SK-N-DZ (cell line): ENCODE results near the gene NUP210L.
A peak's percentile ranks its signal among the peaks of the same experiment; 100 is the strongest.
"Not testable (repeated sequence)": the region's sequence is repeated elsewhere in the genome, so short reads cannot be mapped to it uniquely, and the experiment has no call there.

ENCODE experiments used
- DNase-seq: peaks from one replicate; pipeline ENCODE4 v3.0.0-alpha.2; 2015; ENCODE audit warnings: low spot score

NUP210L gene

GRCh38 chr1:153995640-153996039 lies 159.2 kb downstream of the NUP210L start:
- DNase-seq: no peak

DNA sequence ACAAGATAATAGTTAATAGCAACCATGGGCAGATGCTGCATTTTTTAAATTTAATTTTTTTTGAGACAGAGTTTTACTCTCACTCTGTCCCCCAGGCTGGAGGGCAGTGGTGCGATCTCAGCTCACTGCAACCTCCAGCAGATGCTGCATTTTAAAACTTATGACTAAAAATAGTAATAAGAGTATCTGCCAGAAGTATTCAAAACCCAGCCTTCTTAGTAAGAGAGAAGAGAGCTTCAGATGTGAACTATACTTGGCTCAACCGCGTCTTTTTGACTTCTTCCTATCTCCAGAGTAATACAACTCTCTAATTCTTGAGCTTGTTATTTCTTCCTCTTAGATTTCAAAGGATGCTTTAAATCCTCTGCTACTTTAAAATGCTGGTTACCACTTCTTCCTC lies 159.7 kb downstream of the NUP210L start:
- no peak for DNase-seq

DNA sequence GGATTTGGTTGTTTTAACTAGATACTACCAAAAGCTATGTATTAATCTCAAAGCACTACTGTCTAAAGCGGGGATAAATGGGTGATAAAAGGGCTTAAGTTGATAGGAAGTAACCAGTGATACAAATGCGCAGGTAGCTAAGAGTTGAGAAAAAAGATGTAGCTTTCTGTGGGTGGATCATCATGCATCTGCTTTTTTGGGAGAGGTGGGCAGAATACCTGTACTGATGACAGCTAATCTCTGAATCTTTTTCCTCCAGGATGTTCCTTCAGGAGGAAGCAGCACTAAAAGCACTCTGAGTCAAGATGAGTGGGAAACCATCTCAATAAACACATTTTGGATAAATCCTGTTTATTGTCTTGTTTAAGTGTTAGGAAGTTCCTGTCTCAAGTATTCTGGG lies 163.1 kb downstream of the NUP210L start:
- DNase-seq: no peak

- no peak for DNase-seq
Measured at GRCh38 chr1:153991151-153991630, 163.7 kb downstream of the NUP210L start.

GRCh38 chr1:153990468-153991150 lies 164.3 kb downstream of the NUP210L start, which contains the start of gene RPS27:
Gene RPS27 (plus strand): TSS chr1:153990762. CDS start chr1:153990797, 35 bp downstream.
- peak; percentile 99 for DNase-seq

GRCh38 chr1:153987621-153988020 lies 167.3 kb downstream of the NUP210L start:
- no peak for DNase-seq

GRCh38 chr1:153985941-153986761 lies 168.7 kb downstream of the NUP210L start, which contains the start of gene RAB13:
Gene RAB13 (minus strand): TSS chr1:153986339. CDS start chr1:153986236, 103 bp downstream.
- peak; percentile 86 for DNase-seq

- DNase-seq: no peak
Measured at GRCh38 chr1:153985341-153985912, 169.4 kb downstream of the NUP210L start.

GRCh38 chr1:153984123-153984894 lies 170.6 kb downstream of the NUP210L start:
- no peak for DNase-seq

DNA sequence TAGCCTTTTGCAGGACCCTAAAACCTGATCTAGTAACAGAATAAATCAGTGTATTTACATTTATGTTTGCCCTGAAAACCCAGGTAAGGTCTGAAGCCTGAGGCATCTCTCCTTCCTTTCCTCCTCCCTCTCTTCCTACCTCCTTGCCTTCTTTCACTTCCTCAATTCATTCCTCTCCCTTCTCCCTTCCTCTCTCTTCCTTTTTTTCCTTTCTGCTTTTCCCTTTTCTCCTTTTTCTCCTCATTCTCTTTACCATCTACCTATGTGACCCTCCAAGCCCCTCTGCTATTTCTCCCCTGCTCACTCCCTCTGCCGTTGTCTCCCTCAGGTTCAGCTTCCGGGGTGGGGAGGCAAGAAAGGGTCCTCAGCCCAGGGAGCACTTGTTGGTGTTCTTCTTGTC lies 173.1 kb downstream of the NUP210L start:
- not testable (repeated sequence) for DNase-seq

DNA sequence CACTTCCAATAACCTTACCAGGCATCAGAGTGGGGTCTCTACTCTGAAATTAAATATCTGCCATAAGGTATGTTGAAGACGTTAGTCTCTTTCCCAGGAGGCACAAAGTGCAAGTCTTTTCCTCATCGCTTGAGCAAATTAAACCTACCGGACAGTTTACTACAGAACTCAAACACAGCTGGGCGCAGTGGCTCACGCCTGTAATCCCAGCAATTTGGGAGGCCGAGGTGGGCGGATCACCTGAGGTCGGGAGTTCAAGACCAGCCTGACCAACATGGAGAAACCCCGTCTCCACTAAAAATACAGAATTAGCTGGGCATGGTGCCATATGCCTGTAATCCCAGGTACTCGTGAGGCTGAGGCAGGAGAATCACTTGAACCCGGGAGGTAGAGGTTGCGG lies 175.8 kb downstream of the NUP210L start:
- DNase-seq: not testable (repeated sequence)

- no peak for DNase-seq
Measured at GRCh38 chr1:153978274-153978909, 176.5 kb downstream of the NUP210L start.

DNA sequence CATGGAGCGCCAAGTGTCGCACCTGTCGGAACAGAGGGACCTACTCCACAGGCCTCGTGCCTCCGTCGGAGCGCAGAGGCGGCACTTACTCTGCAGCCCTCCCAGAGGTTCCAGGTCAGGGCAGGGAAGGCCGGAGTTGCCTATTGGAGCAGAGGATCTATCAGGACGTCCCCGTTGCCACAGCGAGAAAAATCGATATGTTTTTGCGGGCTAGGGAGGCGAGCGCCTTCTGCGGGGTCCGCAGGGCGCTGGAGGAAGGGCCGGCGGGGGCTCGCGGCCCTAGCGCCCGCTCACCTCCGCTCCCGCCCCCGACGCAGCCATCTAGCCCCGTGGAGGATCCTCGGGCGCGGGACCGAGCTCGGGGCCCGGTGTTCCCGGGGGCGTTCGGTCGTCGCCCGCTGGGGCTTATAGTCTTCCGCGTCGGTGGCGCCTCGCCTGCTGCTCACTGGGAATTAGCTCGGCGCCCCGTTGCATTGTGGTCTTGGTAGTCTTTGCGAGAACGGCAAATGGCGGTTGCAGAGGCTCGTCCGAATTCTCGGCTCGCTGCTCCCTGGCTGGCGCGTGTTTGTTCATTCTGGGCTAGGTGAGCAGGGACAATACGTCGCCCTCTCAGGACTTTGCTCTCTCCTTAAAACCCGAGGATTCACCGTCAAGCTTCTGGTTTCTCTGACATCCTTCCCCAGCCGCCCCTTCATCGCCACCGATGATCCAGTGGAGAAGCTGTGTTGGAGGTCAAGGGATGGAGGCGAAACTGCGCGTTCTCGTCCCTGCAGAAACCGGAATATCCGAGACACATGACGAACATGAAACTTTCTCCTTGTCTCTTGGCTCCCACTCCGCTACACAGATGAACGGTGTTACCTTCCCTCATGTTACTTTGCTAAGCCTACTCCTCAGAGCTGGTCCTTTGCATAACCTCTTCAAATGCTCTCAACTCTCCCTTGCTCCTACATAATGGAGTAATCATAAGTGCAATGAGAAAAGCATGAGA lies 177.3 kb downstream of the NUP210L start, which contains the start of gene JTB:
TSS of gene JTB (minus strand) at position 425 of the 991 bp plus-strand sequence. CDS start at position 3, 422 bp downstream.
- peak; percentile 87 for DNase-seq

DNA sequence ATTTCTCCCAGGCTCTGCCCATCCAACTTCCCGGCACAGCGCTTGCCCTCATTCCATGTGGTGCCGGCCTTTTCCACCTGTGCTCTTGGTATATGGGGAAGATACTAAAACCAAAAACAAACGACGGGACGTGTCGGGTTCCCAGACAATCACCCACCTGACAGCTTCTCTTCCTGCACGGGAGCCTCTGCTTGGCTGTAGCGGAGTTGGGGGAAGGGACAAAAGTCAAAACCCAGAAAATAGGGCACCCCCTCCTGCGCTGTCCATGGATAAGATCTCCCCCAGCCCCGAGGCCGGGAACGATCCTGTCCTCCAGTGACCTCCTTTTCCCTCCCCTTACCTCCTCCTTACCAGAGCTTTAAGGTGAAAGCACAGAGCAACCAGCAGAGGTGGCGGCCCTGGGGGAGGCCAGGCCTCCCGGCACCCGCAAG lies 178.0 kb downstream of the NUP210L start:
- DNase-seq: no peak

DNA sequence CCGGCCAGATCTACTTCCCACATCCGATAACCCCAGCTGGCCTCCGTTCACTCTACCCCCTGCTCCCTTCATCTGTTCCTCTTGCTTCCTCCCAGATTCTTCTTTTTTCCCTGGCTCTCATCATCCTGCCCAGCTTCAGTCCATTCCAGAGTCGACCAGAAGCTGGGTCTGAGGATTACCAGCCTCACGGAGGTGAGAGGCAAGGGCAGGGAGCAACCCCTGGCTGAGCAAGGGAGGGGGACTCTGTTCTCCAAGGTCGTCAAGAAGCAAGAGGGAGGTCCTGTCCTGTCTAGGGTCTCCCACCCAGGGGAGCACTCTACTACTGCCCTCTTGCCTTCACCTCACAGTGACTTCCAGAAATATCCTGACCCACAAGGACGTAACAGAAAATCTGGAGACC lies 181.3 kb downstream of the NUP210L start:
- no peak for DNase-seq

DNA sequence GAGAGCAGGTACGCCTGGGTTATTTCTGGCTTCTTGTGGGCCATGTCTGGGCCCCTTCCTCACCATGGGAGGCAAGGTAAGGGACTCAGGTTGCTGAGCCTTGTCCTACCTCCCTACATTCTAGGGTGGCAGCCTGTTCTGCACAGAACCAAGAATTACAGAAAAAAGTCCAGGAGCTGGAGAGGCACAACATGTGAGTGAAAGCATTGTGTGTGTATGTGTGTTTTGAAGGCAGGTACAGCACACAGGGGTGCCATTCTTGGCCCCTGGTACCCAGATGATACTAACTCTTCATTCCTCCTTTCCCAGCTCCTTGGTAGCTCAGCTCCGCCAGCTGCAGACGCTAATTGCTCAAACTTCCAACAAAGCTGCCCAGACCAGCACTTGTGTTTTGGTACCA lies 181.8 kb downstream of the NUP210L start:
- DNase-seq: no peak

DNA sequence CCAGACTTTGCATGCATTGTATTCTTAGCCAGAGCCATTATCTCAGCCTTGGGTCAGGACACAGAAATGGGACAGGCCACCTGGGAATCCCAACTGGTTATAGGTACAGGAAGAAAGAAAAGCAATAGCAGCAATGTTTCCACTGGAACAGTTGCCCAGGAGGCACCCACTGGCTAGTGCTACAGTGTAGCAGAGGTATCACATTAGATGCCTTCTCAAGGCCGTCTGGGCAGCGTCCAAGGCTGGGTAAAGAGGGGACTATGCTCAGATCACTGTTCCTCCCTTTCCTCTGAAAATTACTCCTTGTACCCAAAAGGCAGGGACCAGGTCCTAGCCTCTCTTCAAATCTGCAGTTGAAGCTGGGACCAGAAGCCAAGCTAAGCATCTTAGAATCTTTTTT lies 184.5 kb downstream of the NUP210L start:
- no peak for DNase-seq

DNA sequence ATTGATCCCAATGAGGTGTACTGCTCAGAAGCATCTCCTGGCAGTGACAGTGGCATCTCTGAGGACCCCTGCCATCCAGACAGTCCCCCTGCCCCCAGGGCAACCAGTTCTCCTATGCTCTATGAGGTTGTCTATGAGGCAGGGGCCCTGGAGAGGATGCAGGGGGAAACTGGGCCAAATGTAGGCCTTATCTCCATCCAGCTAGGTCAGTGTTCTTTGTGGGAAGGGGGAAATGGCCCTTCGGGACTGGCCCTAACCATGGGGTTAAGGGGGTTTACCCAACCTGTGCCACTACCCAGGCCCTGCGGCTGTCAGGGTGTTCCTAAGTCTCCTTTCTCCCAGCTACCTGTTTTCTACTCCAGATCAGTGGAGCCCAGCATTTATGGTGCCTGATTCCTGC lies 185.9 kb downstream of the NUP210L start:
- DNase-seq: no peak

- DNase-seq: no peak
Measured at GRCh38 chr1:153968408-153968807, 186.5 kb downstream of the NUP210L start.

GRCh38 chr1:153968000-153968363 lies 186.9 kb downstream of the NUP210L start:
- no peak for DNase-seq
